ENCODE measurements around the gene NRGN. TPM values are rescaled to one million over a fixed set of nuclear protein-coding genes. Genes with fewer than 3 reads are reported as not detected.

NRGN gene
- total RNA-seq, 4 donors from 2014 or later = 1.0 to 3.2 (median 2.0) TPM

- no peak for TF ChIP-seq CTCF (IDR thresholded peaks at IDR 0.05)
- ATAC-seq (ENCODE audit: low FRiP score) (no peak), DNase-seq (ENCODE audit: low spot score) (no peak)
Measured at GRCh38 chr11:124784051-124784450, 44.3 kb downstream of the NRGN start.

GRCh38 chr11:124788521-124788920, 48.8 kb downstream of the NRGN start:
- no peak for DNase-seq (ENCODE audit: low spot score)
- no peak for ATAC-seq (ENCODE audit: low FRiP score)

GRCh38 chr11:124791626-124792341, 52.0 kb downstream of the NRGN start:
- DNase-seq (ENCODE audit: low spot score) = no peak
- no peak for ATAC-seq (ENCODE audit: low FRiP score)
- TF ChIP-seq CTCF (IDR thresholded peaks at IDR 0.05) = no peak

More at GRCh38 chr11:124788521-124788920, 48.8 kb downstream of the NRGN start:
- no peak for TF ChIP-seq CTCF (IDR thresholded peaks at IDR 0.05)

GRCh38 chr11:124793466-124794278, 53.9 kb downstream of the NRGN start:
- ATAC-seq (ENCODE audit: low FRiP score) (no peak), DNase-seq (ENCODE audit: low spot score) (no peak)
- TF ChIP-seq CTCF (IDR thresholded peaks at IDR 0.05) = no peak

GRCh38 chr11:124796312-124796711, 56.6 kb downstream of the NRGN start:
- no peak for DNase-seq (ENCODE audit: low spot score)
- no peak for TF ChIP-seq CTCF (IDR thresholded peaks at IDR 0.05)
- ATAC-seq (ENCODE audit: low FRiP score) = no peak

Other genes starting within 250 kb of the NRGN start
- not detected for gene OR8B12, start 196.3 kb upstream of the NRGN start, total RNA-seq
- gene OR8A1, start 169.9 kb upstream of the NRGN start, total RNA-seq = not detected
- gene PANX3, start 128.5 kb upstream of the NRGN start, total RNA-seq = not detected
- 10 to 100 TPM; 28.6 to 40.7 (median 32.3) TPM for gene TBRG1, start 117.1 kb upstream of the NRGN start, total RNA-seq
- gene SIAE, start 66.2 kb upstream of the NRGN start, total RNA-seq = 10 to 100 TPM; 14.7 to 24.9 (median 20.0) TPM
- gene SPA17, start 66.0 kb upstream of the NRGN start, total RNA-seq = 1 to 10 TPM; 2.8 to 4.8 (median 4.3) TPM
- gene VSIG2, start 12.3 kb downstream of the NRGN start, total RNA-seq = 10 to 100 TPM in 1 of 4 donors, 1 to 10 TPM in 3; 1.4 to 14.1 (median 3.9) TPM
- gene ESAM, start 22.3 kb downstream of the NRGN start, total RNA-seq = 100 to 1,000 TPM in 1 of 4 donors, 10 to 100 TPM in 3; 23.0 to 116 (median 62.6) TPM
- 10 to 100 TPM; 12.9 to 27.1 (median 16.2) TPM for gene MSANTD2, start 60.5 kb downstream of the NRGN start, total RNA-seq
- 10 to 100 TPM; 24.5 to 71.5 (median 27.9) TPM for gene ROBO3, start 125.5 kb downstream of the NRGN start, total RNA-seq
- 100 to 1,000 TPM in 1 of 4 donors, 10 to 100 TPM in 3; 31.7 to 152 (median 75.2) TPM for gene ROBO4, start 157.9 kb downstream of the NRGN start, total RNA-seq
- under 1 TPM in 1 of 4 donors, not detected in 3; 0.56 TPM for gene HEPN1, start 179.3 kb downstream of the NRGN start, total RNA-seq
- 10 to 100 TPM in 3 of 4 donors, 1 to 10 TPM in 1; 8.5 to 37.3 (median 21.3) TPM for gene HEPACAM, start 196.1 kb downstream of the NRGN start, total RNA-seq
- gene CCDC15, start 214.3 kb downstream of the NRGN start, total RNA-seq = 1 to 10 TPM in 3 of 4 donors, under 1 TPM in 1; 0.88 to 2.4 (median 1.1) TPM

Data from omental fat pad (tissue), 4 donors.